HepG2 (cell line): Measurements from ENCODE around the gene ACER2.

ENCODE experiments used
- EZH2 ChIP-seq: conservative IDR thresholded peaks from 2 replicates; pipeline ENCODE4 v1.6.1; 2012; ENCODE audit warnings: mild to moderate bottlenecking, low read depth, low read length, moderate library complexity
- ZNF274 ChIP-seq: sonication (generic); formaldehyde crosslinking; IDR thresholded peaks from 2 replicates; pipeline ENCODE4 v1.5.1; 2020; ENCODE audit warnings: mild to moderate bottlenecking, missing genetic modification reagents
- TF ChIP-seq, protein P1 (sequence below): sonication (generic); formaldehyde crosslinking; IDR thresholded peaks from 2 replicates; pipeline ENCODE4 v1.5.0; 2020; ENCODE audit warnings: mild to moderate bottlenecking, missing genetic modification reagents, moderate library complexity
- TF ChIP-seq, protein P2 (sequence below): sonication (generic); formaldehyde crosslinking; IDR thresholded peaks from 2 replicates; pipeline ENCODE4 v1.8.1; 2023; ENCODE audit warnings: missing genetic modification reagents, inconsistent platforms, borderline replicate concordance
- TF ChIP-seq, protein P3 (sequence below): sonication (generic); formaldehyde crosslinking; IDR thresholded peaks from 2 replicates; pipeline ENCODE4 v1.4.0; 2020; ENCODE audit warnings: missing genetic modification reagents

DNA sequence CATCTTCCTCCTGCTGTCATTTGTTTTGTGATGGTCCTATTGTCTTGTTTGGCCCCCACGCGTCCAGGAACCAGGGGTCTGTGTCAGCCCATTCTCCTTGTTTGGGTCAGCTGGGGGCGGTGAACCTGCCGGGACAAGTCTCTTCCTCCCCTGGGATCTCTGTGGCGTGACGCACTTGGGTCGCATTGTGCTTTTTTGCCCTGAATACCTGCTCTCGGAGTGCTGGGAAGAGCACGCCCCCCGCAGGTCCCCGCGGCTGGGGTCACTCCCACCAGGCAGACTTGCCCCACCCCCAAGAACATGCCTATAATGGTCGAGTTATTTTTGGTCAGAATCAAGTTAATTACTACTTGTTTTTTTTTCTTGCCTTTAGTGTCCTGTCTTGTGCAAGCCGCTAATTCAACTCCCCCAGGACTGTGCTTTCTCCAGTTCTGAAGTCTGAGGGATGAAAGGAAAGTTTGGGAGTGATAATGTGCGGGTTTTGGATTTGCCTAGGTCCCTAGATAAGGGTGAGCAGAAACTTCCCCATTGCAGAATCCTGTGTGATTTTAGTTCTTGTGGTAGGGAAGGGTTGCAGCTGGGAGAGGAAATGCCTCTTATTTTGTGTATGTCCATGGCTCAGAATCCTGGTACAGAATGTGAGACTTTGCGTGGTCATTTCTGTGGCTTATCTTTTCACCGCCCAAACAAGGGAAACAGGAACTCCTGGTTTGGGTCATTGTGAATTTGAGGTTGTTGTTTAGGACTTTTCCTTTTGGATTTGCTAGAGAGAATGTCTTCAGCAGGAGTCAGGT, 789 bp downstream of the ACER2 start:
- TF ChIP-seq ZNF274 = no peak
- TF ChIP-seq, protein P1, sequence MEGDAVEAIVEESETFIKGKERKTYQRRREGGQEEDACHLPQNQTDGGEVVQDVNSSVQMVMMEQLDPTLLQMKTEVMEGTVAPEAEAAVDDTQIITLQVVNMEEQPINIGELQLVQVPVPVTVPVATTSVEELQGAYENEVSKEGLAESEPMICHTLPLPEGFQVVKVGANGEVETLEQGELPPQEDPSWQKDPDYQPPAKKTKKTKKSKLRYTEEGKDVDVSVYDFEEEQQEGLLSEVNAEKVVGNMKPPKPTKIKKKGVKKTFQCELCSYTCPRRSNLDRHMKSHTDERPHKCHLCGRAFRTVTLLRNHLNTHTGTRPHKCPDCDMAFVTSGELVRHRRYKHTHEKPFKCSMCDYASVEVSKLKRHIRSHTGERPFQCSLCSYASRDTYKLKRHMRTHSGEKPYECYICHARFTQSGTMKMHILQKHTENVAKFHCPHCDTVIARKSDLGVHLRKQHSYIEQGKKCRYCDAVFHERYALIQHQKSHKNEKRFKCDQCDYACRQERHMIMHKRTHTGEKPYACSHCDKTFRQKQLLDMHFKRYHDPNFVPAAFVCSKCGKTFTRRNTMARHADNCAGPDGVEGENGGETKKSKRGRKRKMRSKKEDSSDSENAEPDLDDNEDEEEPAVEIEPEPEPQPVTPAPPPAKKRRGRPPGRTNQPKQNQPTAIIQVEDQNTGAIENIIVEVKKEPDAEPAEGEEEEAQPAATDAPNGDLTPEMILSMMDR (CRISPR knock-in tag) = peak; percentile 46
- TF ChIP-seq, protein P2, sequence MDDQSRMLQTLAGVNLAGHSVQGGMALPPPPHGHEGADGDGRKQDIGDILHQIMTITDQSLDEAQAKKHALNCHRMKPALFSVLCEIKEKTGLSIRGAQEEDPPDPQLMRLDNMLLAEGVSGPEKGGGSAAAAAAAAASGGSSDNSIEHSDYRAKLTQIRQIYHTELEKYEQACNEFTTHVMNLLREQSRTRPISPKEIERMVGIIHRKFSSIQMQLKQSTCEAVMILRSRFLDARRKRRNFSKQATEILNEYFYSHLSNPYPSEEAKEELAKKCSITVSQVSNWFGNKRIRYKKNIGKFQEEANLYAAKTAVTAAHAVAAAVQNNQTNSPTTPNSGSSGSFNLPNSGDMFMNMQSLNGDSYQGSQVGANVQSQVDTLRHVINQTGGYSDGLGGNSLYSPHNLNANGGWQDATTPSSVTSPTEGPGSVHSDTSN (CRISPR knock-in tag) = no peak
- no peak for TF ChIP-seq EZH2
- TF ChIP-seq, protein P3, sequence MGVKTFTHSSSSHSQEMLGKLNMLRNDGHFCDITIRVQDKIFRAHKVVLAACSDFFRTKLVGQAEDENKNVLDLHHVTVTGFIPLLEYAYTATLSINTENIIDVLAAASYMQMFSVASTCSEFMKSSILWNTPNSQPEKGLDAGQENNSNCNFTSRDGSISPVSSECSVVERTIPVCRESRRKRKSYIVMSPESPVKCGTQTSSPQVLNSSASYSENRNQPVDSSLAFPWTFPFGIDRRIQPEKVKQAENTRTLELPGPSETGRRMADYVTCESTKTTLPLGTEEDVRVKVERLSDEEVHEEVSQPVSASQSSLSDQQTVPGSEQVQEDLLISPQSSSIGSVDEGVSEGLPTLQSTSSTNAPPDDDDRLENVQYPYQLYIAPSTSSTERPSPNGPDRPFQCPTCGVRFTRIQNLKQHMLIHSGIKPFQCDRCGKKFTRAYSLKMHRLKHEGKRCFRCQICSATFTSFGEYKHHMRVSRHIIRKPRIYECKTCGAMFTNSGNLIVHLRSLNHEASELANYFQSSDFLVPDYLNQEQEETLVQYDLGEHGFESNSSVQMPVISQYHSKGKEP (CRISPR knock-in tag) = no peak
